ENCODE results near the gene ZNF639.

ZNF639 gene

DNA sequence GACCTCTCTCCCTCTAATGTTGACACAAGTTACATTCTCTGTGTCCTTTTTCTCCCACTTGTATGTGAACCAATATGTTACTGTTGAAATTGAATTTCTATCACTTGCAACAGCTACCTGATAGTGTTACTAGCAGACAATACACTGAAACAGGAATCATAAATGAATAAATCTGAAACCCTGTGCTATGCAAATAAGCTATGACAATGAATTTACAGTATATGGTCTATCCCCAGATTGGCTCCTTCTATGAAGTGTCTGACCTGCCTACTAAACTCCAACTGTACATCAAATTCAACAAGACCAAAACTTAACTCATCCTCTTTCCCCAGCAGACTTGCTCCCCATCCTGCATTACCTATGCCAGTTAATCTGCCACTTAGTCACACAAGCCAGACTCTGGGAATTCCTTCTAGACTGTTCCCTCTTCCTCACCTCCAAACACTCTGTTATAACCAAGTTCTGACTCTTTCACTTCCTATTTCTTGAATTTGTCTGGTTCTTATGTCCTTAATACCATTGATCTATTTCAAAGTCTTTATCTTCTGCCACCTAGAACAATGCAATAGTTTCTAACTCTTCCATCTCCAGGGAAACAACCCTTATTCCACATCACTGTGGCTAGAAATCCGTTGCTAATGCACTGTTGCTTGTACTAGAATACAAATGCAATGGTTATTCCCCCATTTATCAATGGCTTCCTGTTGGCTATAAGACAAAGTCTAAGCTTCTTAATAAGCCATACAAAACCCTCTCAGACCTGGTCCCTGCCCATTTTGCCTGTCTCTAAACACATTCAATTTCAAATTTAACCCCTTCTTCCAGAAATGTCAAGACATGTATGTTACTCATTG, 13.4 kb upstream of the ZNF639 start:
- ATAC-seq: no peak
- DNase-seq: no peak

DNA sequence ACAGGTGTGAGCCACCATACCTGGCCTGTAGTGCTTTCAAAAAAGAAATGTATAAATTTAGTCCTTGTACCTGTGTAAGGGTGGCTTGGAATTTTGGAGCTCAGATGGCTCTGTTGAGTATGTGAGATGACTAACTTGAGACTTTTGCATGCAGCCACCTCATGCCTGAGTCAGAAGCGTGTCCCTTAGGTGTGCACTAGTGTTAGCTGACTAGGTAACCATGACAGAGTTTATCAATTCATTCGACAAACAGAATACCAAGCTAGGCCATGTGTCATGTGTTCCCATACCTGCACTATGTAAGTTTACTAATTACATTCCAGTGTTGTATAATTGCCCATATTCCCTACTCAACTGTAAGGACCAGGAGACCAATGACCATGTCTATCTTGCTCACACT, 4.0 kb upstream of the ZNF639 start:
- ATAC-seq: no peak
- DNase-seq: no peak

GRCh38 chr3:179321668-179322285, 1.1 kb upstream of the ZNF639 start:
- peak; percentile 20 for DNase-seq

DNA sequence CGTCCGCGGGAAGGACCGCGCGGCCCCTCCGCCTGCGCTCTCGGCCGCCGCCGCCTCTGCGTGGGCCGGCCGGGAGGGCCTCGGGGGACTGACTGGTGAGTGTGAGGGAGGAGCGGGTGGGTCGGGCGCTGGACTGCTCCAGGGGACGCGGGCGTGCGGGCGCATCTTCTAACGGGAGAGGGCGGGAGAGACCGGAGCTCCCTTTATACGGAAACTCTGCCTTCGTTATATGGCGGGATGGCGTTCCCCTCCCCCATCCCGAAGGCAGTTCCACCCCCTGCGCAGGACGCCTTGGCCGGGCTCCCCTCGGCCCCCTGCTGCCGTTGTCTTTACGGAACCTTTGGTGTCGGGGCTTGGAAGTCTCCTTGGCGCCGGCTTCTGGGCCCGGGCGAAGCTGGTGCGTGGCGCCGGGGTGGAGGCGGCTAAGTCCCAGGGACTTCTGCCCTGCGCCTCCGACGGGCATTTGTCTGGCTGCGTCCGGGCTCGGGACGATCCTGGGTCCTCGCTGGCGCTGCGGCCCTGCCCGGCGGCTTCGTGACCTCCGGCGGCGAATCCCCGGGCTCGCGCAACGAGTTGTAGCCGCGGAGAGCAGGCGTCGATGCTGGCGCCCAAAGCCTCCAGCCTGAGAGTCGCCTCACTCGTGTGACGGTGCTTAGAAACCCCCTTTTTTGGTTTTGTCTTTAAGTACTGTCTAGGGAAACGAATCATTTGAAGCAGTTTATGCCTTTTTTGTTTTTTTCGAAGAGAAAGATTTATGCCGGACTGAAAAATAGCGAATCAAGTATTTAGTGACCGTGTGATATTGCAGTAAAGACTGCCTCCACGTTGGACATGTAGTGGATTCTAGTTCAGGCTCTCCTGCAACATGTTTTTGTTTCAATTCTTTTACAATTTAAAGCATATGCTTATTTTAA, 623 bp downstream of the ZNF639 start:
- DNase-seq: peak; percentile 67
- peak; percentile 56 for ATAC-seq

More at GRCh38 chr3:179321668-179322285, 1.1 kb upstream of the ZNF639 start:
- no peak for ATAC-seq

DNA sequence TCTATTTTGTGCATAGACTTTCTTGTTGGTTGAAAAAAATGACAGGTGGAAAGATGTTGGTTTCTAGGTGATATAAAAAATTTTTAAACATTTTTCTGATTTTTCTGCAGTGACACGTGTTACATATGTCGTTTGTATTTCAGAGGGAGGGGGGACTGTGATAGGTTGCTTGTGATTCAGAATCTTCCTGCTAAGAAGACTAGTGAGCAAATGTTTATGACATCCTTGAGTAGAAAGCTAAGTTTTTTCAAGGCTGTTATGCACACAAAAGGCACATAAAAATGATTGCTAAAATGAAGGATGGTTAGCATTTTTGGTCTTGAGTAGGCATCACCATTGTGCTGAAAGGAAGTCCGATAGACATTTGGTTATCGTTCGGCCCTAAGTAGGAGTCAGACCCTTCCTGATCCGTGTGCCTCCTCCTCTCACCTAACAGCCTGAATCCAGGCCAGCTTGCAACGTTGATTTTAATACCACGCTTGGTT, 1.5 kb downstream of the ZNF639 start:
- DNase-seq: no peak

GRCh38 chr3:179330438-179330837, 7.6 kb downstream of the ZNF639 start:
- no peak for ATAC-seq
- DNase-seq: no peak

More for the DNA sequence above, 1.5 kb downstream of the ZNF639 start:
- no peak for ATAC-seq

GRCh38 chr3:179332240-179332639, 9.4 kb downstream of the ZNF639 start:
- DNase-seq (no peak), ATAC-seq (no peak)

DNA sequence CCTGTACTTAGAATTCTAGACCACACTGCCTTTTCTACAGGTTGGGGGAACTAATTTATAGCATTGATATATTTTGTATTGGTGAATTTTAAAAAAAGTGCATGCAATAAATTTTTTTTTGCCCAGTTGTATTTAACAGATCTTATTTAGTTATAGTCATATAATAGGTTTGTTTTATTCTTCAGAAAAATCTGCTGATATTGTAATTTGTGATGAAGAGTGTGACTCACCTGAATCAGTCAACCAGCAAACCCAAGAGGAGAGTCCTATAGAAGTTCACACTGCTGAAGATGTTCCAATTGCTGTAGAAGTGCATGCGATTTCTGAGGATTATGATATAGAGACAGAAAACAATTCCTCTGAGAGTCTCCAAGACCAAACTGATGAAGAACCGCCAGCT, 10.3 kb downstream of the ZNF639 start:
- no peak for ATAC-seq
- no peak for DNase-seq

GRCh38 chr3:179336345-179336929, 13.6 kb downstream of the ZNF639 start:
- ATAC-seq: no peak
- DNase-seq: no peak

DNA sequence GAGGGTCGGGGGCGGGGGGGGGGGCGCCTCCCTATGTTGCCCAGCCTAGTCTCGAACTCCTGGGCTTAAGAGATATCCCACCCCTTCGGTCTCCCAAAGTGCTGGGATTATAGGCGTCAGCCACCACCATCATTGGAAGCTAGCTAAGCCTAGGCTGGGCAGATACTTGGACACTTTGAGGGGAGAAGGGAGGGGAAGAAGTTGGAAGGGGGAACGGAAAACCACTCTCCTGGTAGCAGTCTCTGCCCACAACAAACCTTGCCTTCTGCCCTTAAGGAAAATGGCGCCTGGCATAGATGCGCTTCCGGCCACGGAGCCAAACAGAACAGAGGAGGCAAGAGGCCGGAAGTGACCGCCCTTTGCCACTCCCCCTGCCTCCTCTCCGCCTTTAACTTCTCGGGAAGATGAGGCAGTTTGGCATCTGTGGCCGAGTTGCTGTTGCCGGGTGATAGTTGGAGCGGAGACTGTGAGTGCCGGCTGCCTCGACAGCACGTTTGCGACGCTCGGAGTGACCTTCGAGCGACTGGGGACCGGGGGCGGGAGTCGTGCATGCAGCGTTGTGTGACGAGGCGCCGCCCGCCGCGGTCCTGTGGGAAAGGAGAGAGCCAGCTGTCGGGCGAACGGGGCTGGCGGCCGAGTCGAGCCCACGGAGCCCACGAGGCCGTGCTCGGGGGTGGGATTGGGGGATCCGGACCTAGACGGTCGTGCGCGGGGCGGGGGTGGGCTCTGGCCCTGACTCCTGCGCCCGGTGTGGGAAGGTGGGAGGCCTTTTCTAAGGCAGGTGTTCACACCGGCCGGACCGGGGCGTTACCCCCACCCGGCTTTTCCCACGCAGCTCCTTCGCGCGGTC, 24.7 kb downstream of the ZNF639 start, which contains the start of gene MFN1:
TSS of gene MFN1 (plus strand) at position 365 of the 850 bp plus-strand sequence. CDS start 1,143 bp downstream, outside the sequence.
- DNase-seq: peak; percentile 88
- peak; percentile 97 for ATAC-seq

DNA sequence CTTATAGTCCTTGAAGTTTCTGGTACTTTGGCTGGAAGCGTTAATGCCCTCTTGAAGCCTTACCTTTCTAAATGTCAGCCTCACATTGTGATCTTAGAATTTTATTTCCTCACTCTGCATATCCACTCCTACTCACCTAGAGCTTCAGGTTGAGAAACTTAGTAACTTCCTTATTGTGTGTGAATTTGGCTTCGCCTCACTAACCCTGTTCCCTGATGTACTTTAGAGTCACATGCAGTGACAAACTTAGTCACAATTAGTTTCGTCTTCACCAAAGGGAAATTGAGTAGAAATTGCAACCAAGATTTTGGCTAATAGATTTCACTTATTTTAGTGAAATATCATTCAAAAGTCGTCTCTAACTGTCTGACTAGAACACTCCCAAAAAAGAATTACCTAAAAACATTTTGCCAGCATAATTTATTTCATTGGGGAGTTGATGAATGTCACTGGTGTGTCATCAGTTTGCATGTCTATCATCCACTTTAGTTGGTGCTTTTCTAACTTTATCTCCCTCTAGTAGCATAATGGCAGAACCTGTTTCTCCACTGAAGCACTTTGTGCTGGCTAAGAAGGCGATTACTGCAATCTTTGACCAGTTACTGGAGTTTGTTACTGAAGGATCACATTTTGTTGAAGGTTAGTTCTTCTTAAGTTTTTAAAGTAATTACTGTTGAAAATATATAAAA, 25.6 kb downstream of the ZNF639 start:
- peak; percentile 19 for ATAC-seq

GRCh38 chr3:179355996-179356395, 33.2 kb downstream of the ZNF639 start:
- no peak for DNase-seq
- no peak for ATAC-seq

More for the DNA sequence above, 25.6 kb downstream of the ZNF639 start:
- no peak for DNase-seq

- DNase-seq: no peak
- no peak for ATAC-seq
These were observed 40.5 kb downstream of the ZNF639 start for GRCh38 chr3:179363332-179363731.

DNA sequence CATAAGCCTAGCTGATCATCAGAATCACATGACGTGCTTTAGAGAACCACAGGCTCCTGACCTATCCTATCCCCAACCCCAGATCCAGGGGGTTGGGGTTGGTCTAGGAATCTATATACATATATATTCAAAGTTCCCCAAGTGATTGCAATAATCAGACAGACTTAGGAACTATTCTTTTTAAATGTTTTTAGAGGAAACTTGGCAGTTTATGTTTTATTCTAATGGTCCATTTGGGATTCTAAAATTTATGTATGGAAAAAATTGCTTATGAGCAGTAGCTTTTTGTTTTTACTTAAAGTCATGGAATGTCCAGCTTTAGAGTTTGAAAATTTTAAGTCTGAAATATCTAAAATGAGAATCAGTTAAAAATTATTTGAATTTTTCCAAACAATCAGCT, 46.8 kb downstream of the ZNF639 start:
- DNase-seq: no peak
- no peak for ATAC-seq

DNA sequence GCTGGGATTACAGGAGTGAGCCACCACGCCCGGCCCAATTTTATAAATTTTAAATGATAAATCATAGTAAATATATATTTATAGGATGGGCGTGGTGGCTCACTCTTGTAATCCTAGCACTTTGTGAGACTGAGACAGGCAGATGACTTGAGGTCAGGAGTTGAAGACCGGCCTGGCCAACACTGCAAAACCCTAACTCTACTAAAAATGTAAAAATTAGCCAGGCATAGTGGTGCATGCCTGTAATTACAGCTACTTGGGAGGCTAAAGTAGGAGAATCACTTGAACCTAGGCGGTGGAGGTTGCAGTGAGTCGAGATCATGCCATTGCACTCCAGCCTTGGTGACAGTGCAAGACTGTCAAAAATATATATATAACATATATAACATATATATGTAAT, 51.1 kb downstream of the ZNF639 start:
- ATAC-seq (no peak), DNase-seq (no peak)

GRCh38 chr3:179375091-179375999, 52.5 kb downstream of the ZNF639 start:
- ATAC-seq (no peak), DNase-seq (no peak)

GRCh38 chr3:179376474-179376873, 53.6 kb downstream of the ZNF639 start:
- no peak for ATAC-seq
- no peak for DNase-seq
